SK-N-MC (cell line): ENCODE data around the gene PCNT.

Experiments used
- EZH2 ChIP-seq: fragments of 200-600 bp; sonication (generic); IDR thresholded peaks from one replicate; pipeline ENCODE4 v1.6.1; 2017; ENCODE audit warnings: antibody characterized with exemption
- POLR2AphosphoS5 ChIP-seq: IDR thresholded peaks from 2 replicates; pipeline ENCODE4 v1.6.1; 2012; ENCODE audit warnings: mild to moderate bottlenecking, low read depth, low read length, borderline replicate concordance

GRCh38 chr21:46436621-46437020 is 112.7 kb downstream of the PCNT start:
- no peak for TF ChIP-seq EZH2
- TF ChIP-seq POLR2AphosphoS5 = no peak
